Osteoblast (primary cell): ENCODE data around the gene RIPPLY3. TPM values are rescaled to one million over a fixed set of nuclear protein-coding genes. Genes with fewer than 3 reads are reported as not detected.
"Not testable (repeated sequence)": the region's sequence is repeated elsewhere in the genome, so short reads cannot be mapped to it uniquely, and the experiment has no call there.

ENCODE experiments used
- DNase-seq: peaks from one replicate; pipeline ENCODE4 v3.0.0; 2011; ENCODE audit warnings: low spot score, mixed read lengths; ENCODE audit not compliant: insufficient read length; ENCODE audit errors: missing footprints
- H2AFZ ChIP-seq: 2 replicates; pipeline ENCODE4 v1.6.0; 2011; ENCODE audit warnings: mild to moderate bottlenecking, low read length
- H3K27ac ChIP-seq: 2 replicates; pipeline ENCODE4 v1.5.1; 2011; ENCODE audit warnings: mild to moderate bottlenecking, low read depth, low read length, moderate library complexity
- H3K27me3 ChIP-seq: 2 replicates; pipeline ENCODE4 v1.6.0; 2012; ENCODE audit warnings: mild to moderate bottlenecking, control low read depth, inconsistent platforms, low read length, moderate library complexity; ENCODE audit not compliant: insufficient read depth
- H3K36me3 ChIP-seq: 2 replicates; pipeline ENCODE4 v1.5.1; 2011; ENCODE audit warnings: mild to moderate bottlenecking, low read length, control low read depth, moderate library complexity; ENCODE audit not compliant: insufficient read depth
- H3K4me1 ChIP-seq: 2 replicates; pipeline ENCODE4 v1.5.1; 2011; ENCODE audit warnings: mild to moderate bottlenecking, low read length, control low read depth, moderate library complexity; ENCODE audit not compliant: insufficient read depth
- H3K4me2 ChIP-seq: 2 replicates; pipeline ENCODE4 v1.6.0; 2011; ENCODE audit warnings: mild to moderate bottlenecking, low read length; ENCODE audit not compliant: insufficient read depth
- H3K4me3 ChIP-seq: fragments of 200-600 bp; sonication (generic); 3 replicates; pipeline ENCODE4 v1.5.1; 2012; ENCODE audit warnings: mild to moderate bottlenecking, low read length, inconsistent platforms; ENCODE audit not compliant: insufficient read depth
- H3K79me2 ChIP-seq: 2 replicates; pipeline ENCODE4 v1.6.0; 2012; ENCODE audit warnings: mild to moderate bottlenecking, low read length, control low read depth, inconsistent platforms; ENCODE audit not compliant: insufficient read depth
- H3K9me3 ChIP-seq: 2 replicates; pipeline ENCODE4 v1.5.1; 2011; ENCODE audit warnings: low read depth, low read length, control low read depth
- H4K20me1 ChIP-seq: 2 replicates; pipeline ENCODE4 v1.6.0; 2012; ENCODE audit warnings: mild to moderate bottlenecking, low read length, control low read depth; ENCODE audit not compliant: insufficient read depth
- CTCF ChIP-seq: IDR thresholded peaks from 2 replicates; pipeline ENCODE4 v1.5.1; 2011; ENCODE audit warnings: mild to moderate bottlenecking, low read depth, low read length, moderate library complexity; ENCODE audit errors: extremely low read depth
- total RNA-seq: library from RNA; depleted of rRNA; stranded (reverse); fragments of >200 nt; gene quantifications from 2 replicates; pipeline ENCODE4 v1.2.3, GENCODE V29; 2012

The RIPPLY3 gene
- total RNA-seq, 1 donor: not detected

GRCh38 chr21:37001441-37001840 is 5.1 kb upstream of the RIPPLY3 start:
- Histone ChIP-seq H3K4me1 (no peaks in the 10 kb centered on the region), H3K4me2 (no peak overlapping the region), H3K4me3 (no peak overlapping the region), H4K20me1 (no peaks in the 10 kb centered on the region), H3K27me3 (peaks cover 12% of the 10 kb centered on the region), H3K9me3 (no peaks in the 10 kb centered on the region), H3K79me2 (no peaks in the 10 kb centered on the region), H2AFZ (peak overlapping the region; percentile 10), H3K36me3 (no peaks in the 10 kb centered on the region), H3K27ac (no peak overlapping the region)
- no peak for TF ChIP-seq CTCF
- no peak for DNase-seq

GRCh38 chr21:37002851-37003250 is 3.7 kb upstream of the RIPPLY3 start:
- H2AFZ ChIP-seq, H3K9me3 ChIP-seq, DNase-seq, H4K20me1 ChIP-seq, H3K4me2 ChIP-seq, H3K4me1 ChIP-seq, H3K36me3 ChIP-seq, H3K4me3 ChIP-seq, H3K79me2 ChIP-seq, H3K27ac ChIP-seq: not testable (repeated sequence)
- H3K27me3 ChIP-seq: peaks cover 15% of the 10 kb centered on the region

- H3K4me1 ChIP-seq, H3K9me3 ChIP-seq, H2AFZ ChIP-seq, H3K4me3 ChIP-seq, H3K4me2 ChIP-seq, H4K20me1 ChIP-seq, DNase-seq, H3K36me3 ChIP-seq, H3K79me2 ChIP-seq, H3K27ac ChIP-seq: not testable (repeated sequence)
- peaks cover 15% of the 10 kb centered on the region for H3K27me3 ChIP-seq
Observed at GRCh38 chr21:37003917-37004316, 2.6 kb upstream of the RIPPLY3 start.

- peak; percentile 84 for DNase-seq
- peak overlapping the region; percentile 62 for H3K4me3 ChIP-seq
- peaks cover 9% of the 10 kb centered on the region for H3K4me1 ChIP-seq
- H4K20me1 ChIP-seq: no peaks in the 10 kb centered on the region
- H3K27me3 ChIP-seq: peaks cover 12% of the 10 kb centered on the region
- peak overlapping the region; percentile 72 for H3K4me2 ChIP-seq
- TF ChIP-seq CTCF: no peak
- H3K9me3 ChIP-seq: no peaks in the 10 kb centered on the region
- no peaks in the 10 kb centered on the region for H3K36me3 ChIP-seq
- no peak overlapping the region for H3K27ac ChIP-seq
- H3K79me2 ChIP-seq: no peaks in the 10 kb centered on the region
- peak overlapping the region; percentile 70 for H2AFZ ChIP-seq
Observed at GRCh38 chr21:37005548-37006485, 685 bp upstream of the RIPPLY3 start.

GRCh38 chr21:37008724-37009123 is 2.2 kb downstream of the RIPPLY3 start:
- Histone ChIP-seq H4K20me1 (no peaks in the 10 kb centered on the region), H3K27ac (no peak overlapping the region), H3K36me3 (no peaks in the 10 kb centered on the region), H3K27me3 (peaks cover 12% of the 10 kb centered on the region), H2AFZ (no peak overlapping the region), H3K9me3 (no peaks in the 10 kb centered on the region), H3K4me2 (no peak overlapping the region), H3K79me2 (no peaks in the 10 kb centered on the region), H3K4me3 (no peak overlapping the region), H3K4me1 (peaks cover 9% of the 10 kb centered on the region)
- no peak for TF ChIP-seq CTCF
- no peak for DNase-seq
